GM21737 (cell line): ENCODE data around the gene EPS8.

Source experiments
- ATAC-seq: cut with Tn5 transposase; IDR thresholded peaks from one replicate; pipeline ENCODE4 v1.9.1; 2021; ENCODE audit warnings: mild to moderate bottlenecking, moderate library complexity; ENCODE audit not compliant: unreplicated experiment

EPS8 gene

DNA sequence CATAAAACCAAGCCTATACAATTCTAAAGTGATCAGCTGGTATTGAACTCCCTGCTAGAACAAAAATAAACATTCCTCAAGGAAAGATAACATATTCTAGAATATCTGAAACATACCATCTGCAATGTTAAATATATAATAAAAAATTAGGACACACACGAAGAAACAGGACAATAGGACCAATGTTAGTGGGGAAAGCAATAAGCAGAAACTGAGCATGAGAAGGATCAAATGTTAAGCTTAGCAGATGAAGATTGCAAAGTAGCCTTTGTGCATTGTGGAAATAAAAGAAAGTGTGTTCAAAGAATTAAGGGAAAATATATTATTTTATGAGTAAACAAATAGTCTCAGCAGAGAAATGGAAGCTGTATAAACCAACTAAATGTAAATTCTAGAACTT is 180.8 kb downstream of the EPS8 start:
- no peak for ATAC-seq

DNA sequence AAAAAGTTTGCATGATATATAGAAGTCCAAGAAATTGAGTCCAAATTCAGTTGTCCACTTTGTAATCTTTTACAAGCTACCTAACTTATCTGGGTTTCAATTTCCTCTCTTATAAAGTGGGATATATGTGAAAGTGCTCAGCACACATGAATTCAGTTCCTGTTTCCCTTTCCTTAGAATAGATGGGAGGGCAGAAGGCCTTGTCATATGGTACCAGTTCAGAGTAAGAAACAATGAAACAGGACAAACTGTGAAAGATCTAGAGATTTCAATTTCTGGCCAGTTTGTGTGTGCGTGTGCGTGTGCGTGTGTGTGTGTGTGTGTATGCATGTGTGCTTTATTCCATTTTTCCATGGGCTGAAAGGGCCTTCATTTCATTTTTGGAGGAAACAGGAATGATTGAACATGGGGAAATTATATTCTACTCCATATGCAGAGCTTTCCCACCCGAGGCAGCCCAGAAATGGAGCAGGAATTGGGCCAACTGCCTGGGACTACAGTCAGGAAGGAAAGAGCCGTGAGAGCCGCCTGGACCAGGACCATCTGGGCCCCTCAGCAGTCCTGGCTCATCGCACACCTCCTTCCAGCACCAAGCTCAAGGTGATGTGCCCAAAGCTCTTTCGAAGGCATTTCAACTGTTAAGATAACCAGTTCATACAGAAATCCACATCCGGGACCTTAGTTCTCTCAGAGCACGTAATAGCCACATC is 183.2 kb downstream of the EPS8 start:
- no peak for ATAC-seq

- ATAC-seq: no peak
Observed at GRCh38 chr12:15603474-15604085, 185.6 kb downstream of the EPS8 start.

- no peak for ATAC-seq
Observed at GRCh38 chr12:15602051-15602672, 187.0 kb downstream of the EPS8 start.

GRCh38 chr12:15601210-15601800 is 187.9 kb downstream of the EPS8 start:
- no peak for ATAC-seq

DNA sequence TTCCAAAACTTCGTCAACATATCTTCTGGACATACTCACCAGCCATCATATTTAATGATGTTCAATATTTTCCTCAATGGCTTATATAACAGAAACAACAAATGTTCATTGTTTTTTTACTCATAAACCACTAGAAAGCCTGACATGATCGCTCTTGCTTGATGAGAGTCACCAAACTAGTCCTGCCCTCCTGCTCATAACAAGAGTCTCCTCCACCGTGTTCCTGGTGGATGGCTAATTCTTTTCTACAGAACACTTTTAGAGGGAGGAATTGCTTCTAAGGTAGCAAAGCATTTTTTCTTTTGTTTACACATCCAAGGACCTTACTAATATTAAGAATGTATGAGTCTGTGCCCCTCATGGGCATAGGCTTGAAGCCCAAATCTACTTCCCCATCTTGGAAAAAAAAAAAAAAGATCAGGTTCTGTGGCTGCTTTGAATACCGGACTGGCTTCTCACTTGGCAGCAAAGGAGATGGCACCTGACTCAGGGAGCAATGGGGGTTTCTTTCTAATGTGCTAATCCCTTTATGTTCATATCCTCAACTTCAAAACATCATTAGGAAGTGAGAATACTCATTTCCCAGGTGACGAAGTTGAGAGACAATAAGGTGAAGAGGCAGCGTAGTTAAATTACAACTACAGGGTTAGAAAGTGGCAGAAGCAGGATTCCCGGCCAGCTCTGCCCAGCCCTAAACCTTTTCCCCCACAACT is 188.8 kb downstream of the EPS8 start:
- ATAC-seq: no peak

DNA sequence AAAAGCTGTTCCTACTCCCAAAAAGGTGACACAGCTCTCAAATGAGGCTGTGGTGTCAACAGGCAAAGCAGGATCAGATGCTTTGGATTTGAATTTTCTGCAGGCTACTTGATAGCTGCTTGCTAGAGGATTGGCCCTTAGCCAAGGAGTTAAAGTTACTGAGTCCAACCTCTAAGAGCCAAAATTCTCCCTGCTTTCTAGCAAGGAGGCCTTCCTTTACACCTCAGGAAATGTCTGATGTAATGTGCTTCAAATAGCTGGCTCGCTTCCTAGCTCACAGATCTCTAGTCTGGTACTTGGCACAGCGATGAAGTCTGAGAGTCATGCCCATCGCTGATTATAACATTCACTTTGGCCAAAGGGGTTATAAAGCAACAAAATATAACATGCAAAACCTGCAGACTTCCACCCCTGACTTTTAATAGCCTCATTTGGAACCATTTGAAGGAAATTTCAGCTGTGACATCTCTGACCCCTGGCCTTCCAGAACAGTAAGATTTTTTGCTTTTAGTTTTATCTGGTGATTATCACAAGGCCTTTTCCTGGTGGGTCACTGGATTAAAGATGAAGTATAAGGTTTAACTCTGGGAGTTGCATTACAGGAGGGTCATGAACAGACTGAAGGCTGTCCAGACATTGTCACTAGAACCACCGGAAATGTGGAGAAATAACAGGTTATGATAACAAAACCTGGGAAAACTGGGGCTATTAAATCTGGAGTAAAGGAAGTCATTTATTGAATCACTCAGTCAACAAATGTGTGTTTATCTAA is 189.7 kb downstream of the EPS8 start:
- ATAC-seq: no peak

DNA sequence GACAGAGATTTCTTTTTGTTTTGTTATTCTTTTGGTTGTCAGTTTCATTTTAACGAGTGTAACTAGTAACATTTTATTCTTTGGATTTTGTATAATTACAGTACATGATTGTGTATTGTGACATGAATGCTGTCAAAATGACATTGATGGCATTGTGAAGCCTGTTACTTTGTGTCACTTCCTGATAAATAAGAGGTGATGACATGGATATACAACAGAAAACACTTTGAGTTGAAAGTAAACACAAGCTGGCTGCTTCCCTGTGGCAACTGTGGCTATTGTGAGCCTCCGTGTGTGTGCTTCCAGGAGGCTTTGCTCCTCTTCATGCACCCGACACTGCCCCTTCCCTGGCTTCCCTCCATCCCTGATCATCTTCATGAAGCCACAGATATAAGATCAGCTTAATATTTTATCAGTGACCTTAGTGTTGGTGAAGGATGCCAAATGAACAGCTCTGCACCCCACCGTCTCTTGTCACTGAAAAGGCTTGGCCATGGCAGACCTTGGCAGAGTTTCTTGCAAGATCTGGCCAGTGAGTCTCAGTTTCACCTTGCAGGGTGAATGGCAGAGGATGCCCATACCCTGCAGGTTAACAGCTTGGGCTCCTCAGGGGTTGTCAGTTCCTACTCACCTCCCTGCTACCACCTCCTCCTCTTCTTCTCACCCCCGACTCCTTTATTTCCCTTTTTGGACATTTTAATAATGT is 191.9 kb downstream of the EPS8 start:
- no peak for ATAC-seq

DNA sequence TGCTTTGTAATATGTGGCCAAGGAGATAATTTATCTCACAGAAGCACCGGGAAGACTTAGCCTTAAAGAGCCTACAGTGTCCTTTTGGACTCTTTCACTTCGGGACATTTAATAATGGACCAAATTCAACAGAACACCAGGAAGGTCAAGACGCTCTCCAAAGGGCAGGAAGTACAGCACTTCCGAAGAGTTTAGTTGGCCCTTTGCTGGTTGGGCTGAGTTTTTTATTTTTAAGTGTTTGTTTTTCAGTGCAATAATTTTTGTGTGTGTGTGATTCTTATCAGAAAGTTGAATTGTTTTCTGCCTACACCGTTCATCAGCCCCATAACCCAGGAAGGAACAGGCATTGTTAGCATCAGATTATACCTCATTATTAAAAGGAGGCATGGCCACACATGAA is 193.0 kb downstream of the EPS8 start:
- no peak for ATAC-seq

DNA sequence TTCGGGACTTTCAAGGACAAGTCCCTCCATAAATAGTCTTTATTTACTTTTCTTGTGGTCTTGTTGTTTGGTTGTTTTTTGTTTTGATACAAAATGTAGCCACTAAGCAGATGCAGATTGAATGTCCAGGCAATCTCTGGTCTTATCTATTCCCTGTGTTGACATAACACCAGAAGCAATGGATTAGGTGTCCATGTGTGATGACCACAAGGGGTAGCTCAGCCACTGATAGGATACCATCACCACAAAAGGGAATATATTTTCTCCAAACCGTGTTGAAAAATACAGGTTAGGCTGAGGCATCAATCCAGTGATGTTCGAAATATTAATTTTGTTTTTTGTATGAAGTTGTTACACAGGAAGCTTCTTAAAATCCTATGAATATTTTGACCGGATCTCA is 196.3 kb downstream of the EPS8 start:
- ATAC-seq: no peak

- ATAC-seq: no peak
Observed at GRCh38 chr12:15591811-15592210, 197.4 kb downstream of the EPS8 start.

DNA sequence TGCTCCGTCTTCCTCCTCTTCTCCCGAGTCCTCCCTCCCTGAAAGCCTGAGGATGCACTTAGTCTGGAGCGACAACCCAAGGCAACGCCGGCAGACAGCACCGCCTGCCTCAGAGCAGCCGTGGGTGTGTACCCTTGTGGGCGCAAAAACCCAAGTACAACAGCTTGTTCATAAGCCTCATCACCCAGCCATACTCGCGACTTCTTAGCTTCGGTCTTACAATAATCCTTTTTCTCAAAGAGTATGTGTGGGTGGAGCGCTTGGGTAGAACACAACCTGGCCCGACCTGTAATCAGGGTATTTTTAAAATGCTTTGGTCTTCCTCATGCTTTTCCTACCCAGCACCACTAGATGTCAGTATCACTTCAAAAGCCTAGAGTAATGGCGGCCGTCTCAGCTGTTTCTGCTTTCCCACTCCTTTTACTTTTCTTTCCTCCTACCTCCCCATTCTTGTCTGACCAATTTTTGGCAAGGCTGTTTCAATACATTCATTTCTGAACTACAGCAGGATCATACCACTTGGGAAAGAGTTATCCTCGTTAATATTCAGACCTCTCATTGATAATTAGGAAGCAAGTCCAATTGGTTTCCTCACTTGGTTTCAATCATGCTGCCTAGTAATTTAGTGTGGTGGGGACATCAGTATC is 198.9 kb downstream of the EPS8 start:
- ATAC-seq: peak; percentile 82

GRCh38 chr12:15589328-15590032 is 199.7 kb downstream of the EPS8 start:
- ATAC-seq: no peak

GRCh38 chr12:15584366-15585041 is 204.7 kb downstream of the EPS8 start:
- no peak for ATAC-seq

DNA sequence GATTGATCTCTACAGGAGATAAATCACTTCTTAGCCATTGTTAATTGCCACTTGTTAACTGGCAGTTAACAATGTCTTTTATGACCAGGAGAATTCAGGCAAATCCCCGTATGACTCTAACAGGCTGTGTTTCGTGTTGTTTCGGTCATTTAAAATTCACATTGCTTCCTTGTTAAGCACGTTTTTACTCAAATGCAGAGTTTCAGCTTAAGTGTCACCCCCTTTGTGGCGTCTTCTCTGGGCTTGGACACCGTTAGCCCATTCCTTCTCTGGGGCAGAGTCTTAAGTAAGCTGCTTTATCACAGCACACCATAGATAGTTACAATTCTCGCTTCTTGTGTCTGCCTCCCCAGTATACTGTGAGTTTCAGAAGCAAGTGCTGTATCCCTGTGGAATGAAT is 205.4 kb downstream of the EPS8 start:
- no peak for ATAC-seq

DNA sequence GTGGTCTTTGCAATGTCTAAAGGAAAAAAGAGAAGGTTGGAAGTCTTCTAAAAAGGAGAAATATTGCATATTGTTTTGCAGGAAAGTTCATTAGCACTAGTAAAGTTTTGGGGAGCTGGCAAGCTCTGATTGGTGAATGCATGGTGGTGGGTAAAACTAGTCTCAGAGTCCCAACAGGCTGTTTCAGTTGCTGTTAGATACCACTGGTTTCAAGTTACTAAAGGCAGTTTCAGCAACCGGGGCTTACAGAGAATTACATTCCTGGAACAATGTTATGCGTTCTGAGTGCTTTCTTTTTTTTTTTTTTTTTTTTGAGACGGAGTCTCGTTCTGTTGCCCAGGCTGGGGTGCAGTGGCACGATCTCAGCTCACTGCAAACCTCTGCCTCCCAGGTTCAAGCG is 208.2 kb downstream of the EPS8 start:
- no peak for ATAC-seq

- no peak for ATAC-seq
Observed at GRCh38 chr12:15580431-15580830, 208.8 kb downstream of the EPS8 start.
